ENCODE measurements around the gene PPFIBP1.
"Not testable (repeated sequence)": the region's sequence is repeated elsewhere in the genome, so short reads cannot be mapped to it uniquely, and the experiment has no call there.

The PPFIBP1 gene

GRCh38 chr12:27631365-27631764, 107.4 kb downstream of the PPFIBP1 start:
- DNase-seq, result no peak

GRCh38 chr12:27631813-27632491, 107.9 kb downstream of the PPFIBP1 start:
- no peak for DNase-seq

GRCh38 chr12:27635349-27635972, 111.5 kb downstream of the PPFIBP1 start:
- no peak for DNase-seq

GRCh38 chr12:27636569-27636968, 112.6 kb downstream of the PPFIBP1 start:
- DNase-seq, result not testable (repeated sequence)

- no peak for DNase-seq
Measured at GRCh38 chr12:27637524-27637923, 113.5 kb downstream of the PPFIBP1 start.

- no peak for DNase-seq
Measured at GRCh38 chr12:27639265-27639664, 115.3 kb downstream of the PPFIBP1 start.

- DNase-seq, result not testable (repeated sequence)
Measured at GRCh38 chr12:27640566-27641200, 116.7 kb downstream of the PPFIBP1 start.

- DNase-seq, result not testable (repeated sequence)
Measured at GRCh38 chr12:27642361-27642760, 118.4 kb downstream of the PPFIBP1 start.

- DNase-seq, result not testable (repeated sequence)
Measured at GRCh38 chr12:27642892-27643291, 118.9 kb downstream of the PPFIBP1 start.

GRCh38 chr12:27644158-27644845, 120.3 kb downstream of the PPFIBP1 start:
- peak; percentile 32 to 36 for DNase-seq

- DNase-seq, result no peak
Measured at GRCh38 chr12:27645671-27646070, 121.7 kb downstream of the PPFIBP1 start.

GRCh38 chr12:27646149-27646548, 122.1 kb downstream of the PPFIBP1 start:
- no peak for DNase-seq

GRCh38 chr12:27650011-27650410, 126.0 kb downstream of the PPFIBP1 start:
- DNase-seq, result no peak

GRCh38 chr12:27651201-27651600, 127.2 kb downstream of the PPFIBP1 start:
- no peak for DNase-seq

- DNase-seq, result peak in 1 of 2 experiments; percentile 64
Measured at GRCh38 chr12:27652174-27652763, 128.3 kb downstream of the PPFIBP1 start.

- no peak for DNase-seq
Measured at GRCh38 chr12:27653661-27654060, 129.7 kb downstream of the PPFIBP1 start.

- DNase-seq, result not testable (repeated sequence)
Measured at GRCh38 chr12:27655476-27655875, 131.5 kb downstream of the PPFIBP1 start.

GRCh38 chr12:27657296-27657695, 133.3 kb downstream of the PPFIBP1 start:
- no peak for DNase-seq

GRCh38 chr12:27665704-27666103, 141.7 kb downstream of the PPFIBP1 start:
- DNase-seq, result no peak

- no peak for DNase-seq
Measured at GRCh38 chr12:27666510-27666909, 142.5 kb downstream of the PPFIBP1 start.

GRCh38 chr12:27667540-27667939, 143.5 kb downstream of the PPFIBP1 start:
- DNase-seq, result no peak

- no peak for DNase-seq
Measured at GRCh38 chr12:27672051-27672450, 148.0 kb downstream of the PPFIBP1 start.

- no peak for DNase-seq
Measured at GRCh38 chr12:27672643-27673042, 148.6 kb downstream of the PPFIBP1 start.

Data from NCI-H187 (cell line).